IPS DF 19.7 (cell line): ENCODE results near the gene MRGPRX2.

ENCODE experiments used
- DNase-seq: peaks from one replicate; pipeline ENCODE4 v3.0.0-alpha.2; 2013; ENCODE audit warnings: low read depth, low spot score

MRGPRX2 gene

GRCh38 chr11:19060629-19061028 lies at the start of gene MRGPRX2:
Gene MRGPRX2 (minus strand): TSS chr11:19060717. CDS start chr11:19056402, 4,315 bp downstream.
- no peak for DNase-seq

GRCh38 chr11:19110295-19110694 lies 49.8 kb upstream of the MRGPRX2 start:
- DNase-seq, result no peak

- DNase-seq, result no peak
Observed at GRCh38 chr11:19107125-19107524, 46.6 kb upstream of the MRGPRX2 start.

- no peak for DNase-seq
Observed at GRCh38 chr11:19105011-19105410, 44.5 kb upstream of the MRGPRX2 start.

DNA sequence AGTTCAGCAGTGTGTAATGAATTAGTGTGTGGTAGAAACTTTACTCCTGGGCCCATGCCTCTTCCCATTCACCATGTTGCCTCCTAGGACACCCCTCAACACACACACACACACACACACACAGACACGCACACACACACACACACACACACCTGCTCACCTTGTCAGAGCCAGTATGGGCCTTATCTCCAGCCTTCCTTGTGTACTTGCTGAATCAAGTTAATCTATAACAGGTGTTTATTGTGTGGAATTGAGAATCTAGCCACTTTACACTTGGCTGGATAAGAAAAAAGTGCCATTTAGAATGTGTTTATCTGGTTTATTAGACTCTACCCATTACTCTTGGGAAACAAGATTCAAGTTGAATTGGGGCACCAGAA lies 42.0 kb upstream of the MRGPRX2 start:
- DNase-seq, result no peak

GRCh38 chr11:19101796-19102520 lies 41.4 kb upstream of the MRGPRX2 start:
- no peak for DNase-seq

- DNase-seq, result no peak
Observed at GRCh38 chr11:19100885-19101284, 40.4 kb upstream of the MRGPRX2 start.

GRCh38 chr11:19099093-19099492 lies 38.6 kb upstream of the MRGPRX2 start:
- DNase-seq, result no peak

DNA sequence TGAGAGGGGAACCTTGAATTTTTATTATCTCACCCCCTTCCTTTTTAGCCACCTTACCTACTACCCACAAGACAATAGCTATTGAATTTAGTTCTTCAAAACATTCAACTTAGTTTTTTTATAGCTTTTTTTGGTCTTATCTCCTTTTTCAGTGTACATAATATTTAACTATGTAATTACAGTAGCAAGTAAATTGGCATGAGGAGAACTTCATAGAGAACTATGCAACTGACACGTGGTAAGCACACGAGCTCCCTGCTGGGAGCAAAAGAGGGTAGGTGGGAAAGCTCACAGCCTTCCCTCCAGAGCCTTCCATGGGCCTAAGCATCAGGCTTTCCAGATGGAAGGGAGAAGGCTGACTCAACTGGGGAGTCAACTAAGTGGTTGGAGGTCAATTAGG lies 34.3 kb upstream of the MRGPRX2 start:
- DNase-seq, result no peak

DNA sequence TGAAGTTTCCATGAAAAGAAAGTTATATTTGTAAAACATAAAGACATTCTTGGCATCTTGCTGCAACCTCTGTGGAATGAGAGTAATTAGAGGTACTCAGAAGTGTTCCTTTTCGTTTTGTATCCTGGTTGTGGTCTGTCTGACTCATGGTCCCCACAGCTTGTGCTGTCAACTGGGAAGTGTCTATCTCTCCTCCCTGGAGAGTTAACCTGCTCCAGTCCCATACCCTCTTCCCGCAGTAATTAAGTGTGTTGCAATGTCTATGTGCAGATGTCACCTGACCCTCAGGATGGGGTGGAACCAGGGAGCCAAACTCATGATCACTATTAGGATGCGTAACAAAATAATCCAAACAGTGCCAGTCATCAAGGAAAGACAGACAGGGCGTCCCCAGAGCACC lies 33.5 kb upstream of the MRGPRX2 start:
- DNase-seq, result no peak

DNA sequence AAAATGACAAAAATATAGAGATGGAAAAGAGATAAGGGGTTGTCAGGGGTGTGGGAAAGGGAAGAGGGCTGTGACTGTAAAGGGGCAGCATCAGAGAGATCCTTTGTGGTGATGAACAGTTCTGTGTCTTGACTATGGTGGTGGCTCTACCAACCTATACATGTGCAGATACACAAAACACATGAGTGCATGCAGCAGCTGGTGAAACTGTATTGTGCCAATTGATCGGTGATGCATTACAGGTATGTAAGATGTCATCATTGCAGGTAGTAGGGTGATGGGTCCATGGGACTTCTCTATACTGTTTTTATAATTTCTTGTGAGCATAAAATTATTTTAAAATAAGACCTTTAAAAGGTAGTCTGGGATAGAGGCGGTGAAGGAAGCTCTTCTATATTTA lies 32.3 kb upstream of the MRGPRX2 start:
- DNase-seq, result no peak

DNA sequence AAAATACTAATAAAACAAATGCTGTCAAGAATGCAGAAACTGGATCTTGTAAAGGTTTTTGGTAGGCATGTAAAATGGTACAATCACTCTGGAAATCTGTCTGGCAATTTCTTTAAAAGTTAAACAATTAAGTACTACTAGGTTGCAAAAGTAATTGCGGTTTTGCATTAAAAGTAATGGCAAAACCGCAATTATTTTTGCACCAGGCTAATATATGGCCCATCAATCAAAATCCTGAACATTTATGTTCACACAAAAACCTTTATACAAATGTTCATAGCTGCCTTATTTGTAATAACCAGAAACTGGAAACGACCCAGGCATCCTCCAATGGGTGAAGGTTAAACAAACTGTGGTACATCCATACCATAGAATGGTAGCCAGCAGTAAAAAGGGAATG lies 31.8 kb upstream of the MRGPRX2 start:
- DNase-seq, result no peak

GRCh38 chr11:19091366-19091765 lies 30.8 kb upstream of the MRGPRX2 start:
- DNase-seq, result no peak

- DNase-seq, result no peak
Observed at GRCh38 chr11:19089421-19089820, 28.9 kb upstream of the MRGPRX2 start.

DNA sequence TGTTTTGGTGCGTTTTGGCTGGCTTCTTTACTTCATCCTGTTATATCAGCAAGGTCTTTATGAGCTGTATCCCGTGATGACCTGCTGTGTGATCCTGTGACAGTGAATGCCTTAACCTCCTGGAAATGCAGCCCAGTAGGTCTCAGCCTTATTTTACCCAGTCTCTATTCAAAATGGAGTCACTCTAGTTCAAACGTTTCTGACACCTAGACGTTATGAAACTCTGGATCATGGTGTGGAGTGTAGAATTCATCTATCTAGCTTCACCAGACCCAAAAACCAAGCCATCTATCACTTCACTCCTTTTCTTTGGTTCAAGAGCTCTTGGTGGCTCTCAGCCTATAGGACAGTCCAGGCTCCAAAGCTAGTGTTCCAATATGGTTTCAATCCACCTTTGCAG lies 28.3 kb upstream of the MRGPRX2 start:
- no peak for DNase-seq

- no peak for DNase-seq
Observed at GRCh38 chr11:19087658-19088057, 27.1 kb upstream of the MRGPRX2 start.

GRCh38 chr11:19084661-19085315 lies 24.3 kb upstream of the MRGPRX2 start:
- no peak for DNase-seq

- no peak for DNase-seq
Observed at GRCh38 chr11:19083166-19083565, 22.6 kb upstream of the MRGPRX2 start.

- DNase-seq, result no peak
Observed at GRCh38 chr11:19080579-19080993, 20.1 kb upstream of the MRGPRX2 start.

DNA sequence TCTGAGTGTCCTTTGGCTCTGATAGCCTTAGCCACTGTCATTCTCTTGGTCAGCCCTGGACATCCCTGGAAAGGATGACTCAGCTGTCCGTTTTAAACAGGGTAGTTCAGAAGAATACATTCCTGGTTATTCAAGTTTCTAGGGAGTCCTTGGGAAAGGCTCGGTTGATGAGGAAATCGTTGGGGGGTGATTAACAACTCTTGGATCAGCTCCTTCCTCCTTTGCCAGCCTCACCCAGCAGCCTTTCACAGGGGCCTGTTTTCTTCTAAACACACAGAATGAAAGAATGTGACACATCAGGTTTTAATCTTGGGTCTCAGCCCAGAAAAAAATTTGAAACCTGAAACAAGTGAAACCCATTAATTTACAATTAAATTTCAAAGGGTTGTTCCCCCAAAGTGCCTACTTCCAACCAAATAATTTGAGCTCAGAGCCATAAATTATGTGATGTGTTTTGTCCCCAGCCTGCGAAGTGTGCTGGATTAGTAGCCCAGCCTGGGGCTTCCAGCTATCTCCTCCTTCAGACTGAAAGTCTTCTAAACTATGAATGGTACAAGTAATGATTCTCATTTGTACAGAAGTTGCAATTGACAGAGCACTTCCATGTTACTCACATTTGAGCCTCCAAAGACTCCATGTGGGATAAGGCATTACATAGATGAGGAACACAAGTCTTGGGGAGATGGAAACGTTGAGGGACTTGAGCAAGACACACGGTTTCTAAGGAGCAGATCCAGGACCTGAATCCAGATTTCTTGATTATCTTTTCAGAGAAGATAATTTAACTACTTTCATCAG lies 19.3 kb upstream of the MRGPRX2 start:
- no peak for DNase-seq

DNA sequence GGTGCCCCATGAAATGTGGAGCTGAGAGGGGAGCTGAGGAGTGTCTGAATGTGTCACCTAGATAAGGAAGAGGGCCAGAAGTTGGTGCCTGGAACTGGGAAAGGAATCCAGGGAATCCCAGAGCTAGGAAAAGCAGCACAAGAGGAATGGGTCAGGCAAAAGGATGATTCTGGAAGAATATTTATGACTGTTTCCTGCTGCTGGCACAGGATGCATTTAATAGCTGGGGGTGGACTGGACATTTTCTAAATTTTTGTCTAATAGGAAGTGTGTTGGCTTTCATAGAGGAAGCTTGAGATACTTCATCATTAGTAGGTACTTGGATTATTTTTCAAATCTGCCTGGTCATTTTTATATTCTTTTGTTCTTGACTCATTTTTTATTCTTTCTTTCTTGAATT lies 17.4 kb upstream of the MRGPRX2 start:
- no peak for DNase-seq

DNA sequence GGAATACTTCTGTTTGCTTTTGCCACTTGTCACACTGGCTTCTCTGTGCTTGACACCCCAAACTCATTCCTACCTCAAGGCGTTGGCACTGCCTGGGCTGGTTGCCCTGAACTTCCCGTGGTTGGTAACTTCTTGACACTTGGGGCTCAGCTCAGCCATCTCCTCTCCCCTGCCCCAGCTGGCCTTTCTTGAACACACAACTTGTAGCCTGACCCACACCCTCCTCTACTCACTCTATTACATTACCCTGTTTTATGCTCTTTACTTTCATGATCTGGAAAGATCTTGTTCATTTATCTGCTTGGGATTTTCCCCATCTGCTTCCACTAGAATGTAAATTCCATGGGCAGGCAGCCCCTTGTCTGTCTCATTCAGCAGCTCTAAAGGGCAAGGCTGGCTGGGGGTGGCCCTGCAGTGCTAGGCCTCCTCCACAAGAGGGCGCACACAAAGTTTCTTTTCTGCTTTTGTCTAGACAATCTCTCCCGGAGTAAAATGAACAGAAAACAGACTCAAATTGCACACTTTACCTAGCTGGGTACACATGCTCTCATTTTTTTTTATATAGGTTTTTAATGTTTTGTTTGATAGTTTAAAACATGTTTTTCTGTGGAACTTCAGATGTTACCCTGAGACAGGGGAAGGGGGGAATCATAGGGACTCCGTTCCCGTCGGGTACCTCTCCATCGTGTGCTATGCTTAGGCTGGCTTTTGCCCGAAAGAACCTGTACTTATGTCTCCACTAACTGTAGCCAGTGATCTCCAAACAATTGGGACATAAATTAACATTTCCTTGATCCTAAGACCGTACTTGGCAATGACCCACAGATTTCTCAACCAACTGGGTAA lies 16.4 kb upstream of the MRGPRX2 start:
- DNase-seq, result no peak
